IPS-NIHi7 (cell line): ENCODE results near the gene SFT2D1.

Experiments used
- DNase-seq: peaks from one replicate; pipeline ENCODE4 v3.0.0; 2012; ENCODE audit warnings: mixed read lengths; ENCODE audit errors: extremely low spot score

SFT2D1 gene

DNA sequence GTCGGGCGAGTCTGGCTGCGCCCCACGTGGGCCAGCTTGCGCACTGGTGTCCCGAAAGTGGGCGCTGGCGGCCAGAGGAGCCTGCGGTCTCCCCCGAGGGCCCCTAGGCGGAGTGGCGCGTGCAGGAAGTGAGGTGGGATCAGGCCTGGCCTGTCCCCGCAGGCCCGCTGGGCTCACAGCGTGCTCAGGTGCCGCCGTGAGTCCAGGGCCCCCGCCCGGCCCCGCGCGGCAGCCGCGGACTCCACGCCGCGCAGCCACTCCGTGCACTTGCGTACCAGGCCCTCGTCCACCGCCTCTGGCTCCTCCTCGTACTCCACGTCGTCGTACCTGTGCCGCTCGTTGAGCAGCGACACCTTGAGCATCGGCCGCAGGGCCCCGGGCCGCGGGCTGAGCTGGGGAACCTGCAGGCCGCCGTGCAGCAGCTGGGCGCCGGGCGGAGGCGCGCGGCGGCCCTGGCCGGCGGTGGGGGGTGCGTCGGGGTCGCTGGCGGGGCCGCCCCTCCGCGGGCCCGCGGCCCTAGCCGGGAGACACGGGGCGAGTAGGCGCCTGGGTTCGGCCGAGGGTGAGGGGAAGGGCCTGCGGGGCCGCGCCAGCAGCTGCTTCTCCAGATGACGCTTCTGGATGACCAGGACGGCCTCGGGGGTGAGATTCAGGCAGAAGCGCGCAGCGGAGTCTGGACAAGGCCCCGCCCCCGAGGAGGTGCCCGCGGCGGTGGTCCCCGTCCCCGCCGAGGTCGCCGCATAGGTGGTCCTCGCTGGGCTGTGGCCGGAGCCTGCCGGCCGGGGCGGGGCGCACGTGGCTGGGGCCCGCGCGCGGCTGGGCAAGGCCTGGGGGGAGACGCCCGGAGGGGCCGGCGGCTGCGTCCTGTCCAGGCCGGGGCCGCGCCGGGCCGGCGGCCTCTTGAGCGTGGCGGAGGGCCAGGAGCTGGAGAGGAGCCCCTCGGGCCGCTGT lies 35.0 kb downstream of the SFT2D1 start:
- DNase-seq, result peak; percentile 62

DNA sequence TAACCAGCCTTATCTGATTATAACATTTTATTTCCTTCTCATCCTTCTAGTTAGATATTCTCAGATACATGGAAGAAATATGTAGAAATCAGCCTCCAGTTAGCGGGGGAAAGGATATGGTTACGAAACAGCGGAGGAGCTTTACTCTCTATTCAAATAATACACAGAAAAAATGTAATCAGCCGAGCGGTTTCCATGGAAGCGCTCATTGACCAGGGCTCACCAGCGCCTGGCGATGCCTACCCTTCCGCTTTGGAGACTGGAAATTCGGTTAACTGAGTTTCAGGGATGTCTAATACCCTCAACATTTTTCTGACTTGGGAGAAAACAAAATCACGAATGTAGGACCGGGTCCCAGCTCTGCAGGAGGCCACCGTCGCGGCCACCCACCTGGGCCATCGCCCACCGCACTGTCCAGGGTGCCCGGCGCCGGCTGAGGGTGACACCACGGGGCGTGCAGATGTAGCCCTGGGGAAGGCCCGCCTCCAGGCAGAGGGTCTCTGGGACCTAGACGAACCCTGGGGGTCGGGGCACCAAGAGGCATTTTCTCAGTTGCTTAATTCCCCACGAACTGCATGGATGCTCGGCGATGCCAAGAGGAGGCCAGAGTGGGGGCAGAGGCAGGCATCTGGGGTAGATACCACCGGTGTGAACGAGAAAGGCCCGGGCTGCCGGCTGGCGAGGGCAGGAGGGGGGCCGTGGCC lies 35.8 kb downstream of the SFT2D1 start:
- no peak for DNase-seq

DNA sequence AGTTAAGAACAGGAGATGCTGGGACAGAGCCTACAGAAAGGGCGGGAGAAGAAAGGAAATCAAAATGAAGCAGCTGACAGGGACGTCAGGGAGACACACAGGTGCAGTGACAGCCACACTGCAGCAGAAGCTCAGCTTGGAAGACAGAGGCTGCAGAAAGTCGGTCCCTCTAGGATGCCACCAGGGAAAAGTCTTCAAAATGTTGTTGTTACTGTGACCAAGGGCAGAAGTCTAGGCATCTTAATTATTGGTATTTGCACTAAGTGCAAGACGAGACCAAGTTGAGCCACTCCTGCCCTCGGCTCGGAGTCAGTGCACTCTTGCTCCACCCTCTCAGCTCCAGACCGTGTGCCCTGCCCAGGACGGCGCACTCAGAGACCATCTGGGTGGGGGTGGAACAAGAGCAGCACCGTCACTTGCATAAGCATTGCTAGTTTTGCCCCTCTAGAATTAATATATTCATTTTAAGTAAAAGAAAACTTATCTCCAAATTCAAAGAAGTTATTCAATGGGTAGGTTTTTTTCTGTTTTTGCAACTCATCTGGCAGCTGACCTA lies 36.7 kb downstream of the SFT2D1 start:
- DNase-seq, result no peak

DNA sequence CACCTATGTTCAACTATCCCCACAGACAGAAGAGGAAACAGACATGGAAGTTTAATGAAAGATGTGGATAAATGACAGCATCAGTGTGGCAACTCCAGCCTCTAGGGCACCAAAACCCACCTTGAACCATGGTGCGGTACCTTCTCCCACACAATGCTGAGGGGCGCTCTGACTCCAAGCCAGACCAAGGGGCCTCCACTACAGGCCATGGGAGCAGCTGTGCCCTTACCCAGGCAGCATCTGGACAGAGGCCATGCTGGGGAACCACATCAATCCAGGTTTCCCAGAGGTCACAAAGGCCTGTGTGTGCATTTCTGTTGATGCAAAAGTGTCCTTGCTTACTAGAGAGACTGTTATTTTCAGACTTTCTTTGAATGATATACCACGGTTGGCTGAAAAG lies 38.2 kb downstream of the SFT2D1 start:
- DNase-seq, result no peak

DNA sequence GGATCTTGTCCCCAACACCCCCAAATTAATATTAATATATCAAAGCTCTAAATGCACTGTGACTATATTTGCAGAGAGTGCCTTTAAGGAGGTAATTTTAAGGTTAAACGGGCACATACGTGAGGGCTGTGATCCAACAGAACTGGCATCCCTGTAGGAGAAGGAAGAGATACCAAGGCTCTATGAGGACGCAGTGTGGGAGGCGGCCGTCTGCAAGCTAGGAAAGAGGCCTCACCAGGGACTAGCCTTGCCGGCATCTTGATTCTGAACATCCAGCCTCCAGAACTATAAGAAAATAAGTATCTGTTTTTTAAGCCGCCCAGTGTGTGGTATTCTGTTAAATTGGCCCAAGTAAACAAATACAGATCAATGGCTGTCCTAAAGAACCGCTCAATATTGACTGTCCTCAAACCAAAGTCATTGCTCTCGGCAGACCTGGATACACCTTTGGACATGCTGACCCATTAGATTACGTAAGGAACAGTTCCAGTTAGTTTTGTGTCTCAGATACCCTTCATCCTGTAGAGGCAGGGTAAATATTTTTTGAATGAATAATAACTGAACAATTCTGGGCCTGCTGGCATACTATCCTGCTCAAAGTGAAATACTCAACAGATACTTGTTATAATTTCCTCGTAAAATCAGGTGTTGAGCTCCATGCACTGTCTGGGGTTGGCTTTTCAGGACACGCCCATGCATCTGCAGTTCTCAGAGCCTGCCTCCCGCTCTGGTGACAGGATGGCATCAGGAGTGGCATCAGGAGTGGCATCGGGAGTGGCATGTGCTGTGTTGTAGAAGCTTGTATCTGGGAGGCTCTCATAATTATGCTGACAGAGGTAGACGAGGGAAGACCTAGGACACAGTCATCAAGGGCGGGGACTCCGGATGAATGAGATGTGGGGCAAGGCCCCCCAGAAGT lies 40.5 kb downstream of the SFT2D1 start:
- DNase-seq, result no peak

DNA sequence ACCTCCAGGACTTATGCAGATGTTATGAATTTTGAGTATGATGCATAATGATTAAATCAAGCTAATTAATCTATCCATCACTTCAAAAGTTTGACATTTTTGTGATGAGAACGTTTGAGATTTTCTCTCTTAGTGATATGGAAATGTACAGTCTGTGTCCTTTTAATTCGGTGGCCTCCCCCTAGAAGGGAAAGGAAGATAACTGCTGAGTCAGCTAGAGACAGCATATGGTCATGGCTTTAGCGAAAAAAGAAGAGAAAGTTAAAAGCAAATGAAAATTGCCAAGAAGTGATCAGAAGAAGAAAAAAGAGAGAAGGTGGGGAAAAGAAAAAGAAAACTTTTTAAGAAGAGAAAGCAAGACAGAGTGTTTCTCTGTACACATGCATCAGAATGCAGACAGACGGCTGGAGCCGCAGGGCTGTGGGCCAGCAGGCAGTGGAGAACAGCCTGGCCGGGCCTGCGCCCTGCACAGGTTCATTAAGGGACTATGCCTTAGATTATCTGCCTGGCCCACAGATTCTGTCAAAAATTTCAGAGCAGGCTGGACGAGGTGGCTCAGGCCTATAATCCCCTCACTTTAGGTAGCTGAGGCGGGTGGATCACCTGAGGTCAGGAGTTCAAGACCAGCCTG lies 41.9 kb downstream of the SFT2D1 start:
- no peak for DNase-seq

DNA sequence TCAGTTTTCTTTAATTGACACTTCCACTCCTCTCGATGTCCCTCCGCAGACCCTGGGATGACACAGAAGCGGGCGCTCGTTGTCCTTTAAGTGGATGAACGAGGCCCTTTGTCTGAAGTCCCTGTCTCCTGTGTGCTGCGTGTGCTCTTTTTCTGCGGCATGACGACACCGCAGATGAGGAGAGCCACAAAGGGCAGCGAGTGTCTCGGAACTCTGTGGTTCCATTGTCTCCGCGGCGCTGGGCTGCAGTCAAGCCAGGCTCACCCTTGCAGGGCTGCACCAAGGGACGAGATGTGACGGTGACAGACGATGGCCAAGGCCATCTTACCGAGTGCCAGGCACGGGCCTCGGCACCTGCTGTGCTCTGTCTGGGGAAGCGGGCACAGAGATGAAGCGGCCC lies 44.7 kb downstream of the SFT2D1 start:
- DNase-seq, result no peak

DNA sequence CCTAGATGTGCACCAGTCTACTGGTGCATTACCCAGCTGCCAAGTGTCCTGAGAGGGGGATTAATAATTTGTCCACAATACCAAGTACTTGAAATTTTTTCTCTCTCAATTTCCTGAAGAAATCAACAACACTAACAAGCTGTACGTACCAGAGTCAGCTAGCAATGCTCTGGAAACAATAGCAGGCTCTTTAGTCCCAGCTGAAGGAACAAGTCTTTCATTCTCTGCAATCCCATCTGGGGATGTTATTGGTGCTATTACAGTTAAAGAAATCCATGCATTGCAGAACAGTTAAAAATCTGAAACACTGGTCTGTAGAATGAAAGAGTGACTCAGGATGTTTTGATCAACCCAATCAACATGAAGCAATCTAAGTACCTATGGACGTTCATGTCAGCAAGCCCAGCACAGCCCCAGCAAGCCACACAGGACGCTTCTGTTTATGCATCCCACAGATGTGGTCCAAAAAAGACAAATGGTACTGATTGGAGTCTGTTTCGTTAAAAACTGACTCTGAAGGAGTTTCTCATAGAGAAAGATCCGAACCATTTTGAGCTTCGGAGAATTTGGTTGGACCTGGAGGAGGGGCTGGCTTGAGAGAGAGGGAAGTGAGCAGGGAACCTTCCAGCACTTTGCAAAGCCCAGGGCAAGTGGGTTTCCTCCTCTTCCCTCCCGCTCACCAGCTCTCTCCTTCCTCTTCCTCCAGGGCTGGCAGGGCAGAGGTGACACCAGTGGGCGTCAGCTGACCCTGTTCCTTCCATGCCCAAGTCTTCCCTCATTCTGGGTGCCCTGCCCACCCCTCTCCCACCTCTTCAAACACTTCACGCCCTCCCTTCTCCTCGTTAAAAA lies 46.1 kb downstream of the SFT2D1 start:
- DNase-seq, result no peak

DNA sequence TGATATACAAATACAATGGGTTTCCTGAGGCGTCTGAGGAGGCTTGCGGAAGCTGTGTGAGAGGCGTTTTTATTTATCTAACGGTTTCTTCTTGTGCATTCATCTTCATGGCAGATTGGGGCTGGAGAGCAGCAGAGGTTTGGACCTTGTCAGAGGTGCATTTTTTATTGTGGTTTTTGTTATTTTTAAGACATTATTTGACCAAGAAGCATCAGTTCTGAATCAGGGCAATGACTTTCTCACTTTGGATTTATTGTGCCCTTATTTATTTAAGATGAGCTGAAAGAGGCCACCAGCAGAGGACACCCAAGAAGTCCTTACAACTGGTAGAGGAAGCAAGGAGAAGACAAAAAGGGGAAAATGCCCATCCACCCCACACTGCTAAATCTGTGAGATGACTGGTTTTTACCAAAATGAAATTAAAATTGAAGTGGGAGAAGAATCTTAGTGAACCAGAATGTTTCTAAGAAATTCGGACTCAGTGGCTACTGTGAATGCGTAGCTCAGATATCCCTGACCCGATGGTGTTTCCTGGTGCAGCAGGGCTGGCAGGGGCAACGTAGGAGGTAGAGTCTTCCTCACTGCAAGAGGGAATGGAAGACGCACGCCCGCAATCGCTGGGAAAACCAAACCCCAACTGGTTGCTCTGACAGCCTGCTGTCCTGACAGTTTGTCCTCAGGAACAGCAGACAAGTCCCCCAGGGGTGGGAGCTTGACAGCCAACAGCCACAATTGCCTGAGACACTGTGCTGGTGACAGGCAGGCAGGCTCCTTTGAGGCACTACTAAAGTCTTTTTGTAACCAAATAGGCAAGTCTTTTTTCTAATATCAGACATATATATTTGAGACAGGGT lies 48.4 kb downstream of the SFT2D1 start:
- DNase-seq, result no peak

DNA sequence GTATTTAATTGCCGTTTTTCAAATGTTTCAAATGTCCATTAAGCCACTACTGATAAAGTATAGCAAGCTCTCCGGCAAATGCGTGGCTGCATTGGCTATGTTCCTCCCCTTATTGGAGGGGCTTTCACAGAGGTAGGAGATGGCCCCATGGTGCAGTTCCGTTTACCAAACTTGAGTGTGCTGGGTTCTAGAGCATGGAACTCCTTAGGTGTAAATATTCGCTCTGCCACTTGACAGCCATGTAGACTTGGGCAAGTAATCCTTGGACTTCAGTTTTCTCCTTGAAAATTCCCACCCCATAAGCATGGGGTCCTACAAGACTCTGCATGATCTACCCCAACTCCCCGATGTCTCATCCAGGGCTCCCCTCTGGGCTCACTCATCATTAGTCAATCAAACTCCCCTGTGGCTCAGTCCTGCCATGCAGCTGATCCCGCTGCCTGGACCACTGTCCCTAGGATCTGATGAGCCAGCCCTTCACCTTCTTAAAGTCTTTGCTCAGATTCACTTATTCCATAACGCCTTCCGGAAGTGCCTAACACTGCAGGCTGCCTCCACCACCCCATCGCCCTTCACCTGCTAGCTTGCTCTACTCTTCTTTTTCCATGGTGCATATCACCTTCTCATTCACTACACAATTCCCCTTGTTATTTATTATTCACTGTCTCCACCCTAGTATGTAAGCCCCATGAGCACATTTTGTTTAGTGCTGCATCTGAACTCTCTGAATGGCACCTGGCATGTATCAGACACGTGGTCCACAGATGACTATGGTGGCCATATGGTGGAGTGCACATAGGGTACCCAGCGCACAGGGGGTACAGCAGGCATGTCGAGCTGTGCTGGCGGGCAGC lies 52.9 kb downstream of the SFT2D1 start:
- DNase-seq, result no peak

DNA sequence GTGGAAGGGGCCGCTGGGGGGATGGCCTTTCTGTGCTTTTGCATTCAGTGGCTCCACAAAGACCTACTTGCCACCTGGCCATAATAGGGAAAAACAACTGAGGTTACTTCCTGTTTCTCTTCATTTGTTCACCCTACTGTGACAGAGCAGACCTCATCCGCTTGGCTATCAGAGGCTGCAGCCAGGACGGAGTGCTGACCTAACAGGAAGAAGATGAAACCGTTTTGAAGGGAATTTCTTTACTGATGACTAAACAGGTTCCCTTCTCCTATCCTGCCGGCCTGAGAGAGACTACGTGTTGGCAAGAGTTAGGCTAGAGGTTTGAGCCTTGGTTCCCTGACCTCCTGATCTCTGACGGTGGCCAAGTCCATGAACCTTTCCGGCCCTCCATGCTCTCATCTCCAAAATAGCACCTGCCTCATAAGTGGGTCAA lies 55.5 kb downstream of the SFT2D1 start:
- DNase-seq, result peak; percentile 13

DNA sequence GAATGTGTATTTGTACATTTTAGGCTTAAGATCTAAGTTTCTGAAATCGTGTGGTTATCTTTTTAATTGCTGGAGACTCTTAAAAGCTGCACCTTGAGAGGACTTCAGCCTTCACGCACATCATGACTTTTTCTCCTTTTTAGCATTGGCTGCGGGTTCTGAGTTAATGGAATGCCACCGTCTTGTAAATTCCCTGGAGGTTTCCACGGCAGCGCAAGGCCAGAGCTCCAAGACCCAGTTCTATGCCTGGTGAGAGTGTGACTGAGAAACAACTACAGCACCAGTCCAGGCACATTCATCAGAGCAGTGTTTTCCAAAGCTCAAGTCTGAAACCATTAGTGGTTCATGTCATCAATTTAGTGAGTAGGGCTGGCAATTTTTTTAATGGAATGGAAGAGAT lies 57.1 kb downstream of the SFT2D1 start:
- DNase-seq, result no peak

DNA sequence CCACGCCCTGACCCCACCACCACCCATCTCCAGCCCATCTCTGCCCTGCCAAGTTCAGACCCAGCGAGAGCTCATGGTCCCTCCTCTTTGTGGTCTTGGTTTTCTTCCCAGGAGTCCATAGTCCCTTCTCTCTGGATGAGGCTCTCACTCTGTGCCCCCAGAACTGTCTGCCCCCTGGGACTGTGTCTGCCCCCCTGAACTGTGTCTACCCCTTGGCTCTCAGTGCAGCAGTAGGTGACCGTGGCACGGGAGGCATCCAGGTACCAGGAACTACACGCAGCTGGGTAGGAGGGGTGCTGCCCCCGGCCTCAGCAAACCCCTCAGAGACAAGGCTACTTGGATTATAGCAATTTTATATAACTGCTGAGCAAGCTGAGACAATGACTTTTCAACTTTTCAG lies 57.7 kb downstream of the SFT2D1 start:
- DNase-seq, result no peak

DNA sequence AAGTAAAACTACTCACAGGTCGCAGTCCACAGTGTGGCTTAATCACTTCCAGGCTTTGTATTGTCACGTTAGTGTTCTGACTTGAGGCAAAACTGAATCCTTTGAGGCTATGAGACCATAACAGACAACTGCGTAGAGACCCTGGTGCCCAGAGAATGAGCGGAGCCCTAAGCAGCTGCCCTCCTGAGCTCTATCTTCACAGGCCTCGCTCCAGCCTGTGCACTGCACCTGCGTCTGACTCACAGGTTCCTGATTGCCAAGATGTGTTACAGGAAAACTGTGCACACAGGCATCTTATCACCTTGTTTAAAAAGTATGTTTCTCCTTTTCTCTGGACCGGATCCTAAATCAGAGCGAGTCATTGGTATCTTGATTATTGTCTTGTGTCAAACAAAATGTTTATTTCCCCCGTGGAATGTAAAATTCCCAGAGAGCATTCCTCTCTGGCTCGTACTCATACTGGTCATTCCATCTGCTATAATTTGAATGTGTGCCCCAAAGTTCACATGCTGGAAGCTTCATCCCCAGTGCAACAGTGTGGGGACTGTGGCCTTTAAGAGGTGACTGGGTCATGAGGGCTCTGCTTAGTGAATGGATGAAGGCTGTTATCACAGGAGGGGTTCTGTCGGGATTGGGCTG lies 59.8 kb downstream of the SFT2D1 start:
- DNase-seq, result no peak

DNA sequence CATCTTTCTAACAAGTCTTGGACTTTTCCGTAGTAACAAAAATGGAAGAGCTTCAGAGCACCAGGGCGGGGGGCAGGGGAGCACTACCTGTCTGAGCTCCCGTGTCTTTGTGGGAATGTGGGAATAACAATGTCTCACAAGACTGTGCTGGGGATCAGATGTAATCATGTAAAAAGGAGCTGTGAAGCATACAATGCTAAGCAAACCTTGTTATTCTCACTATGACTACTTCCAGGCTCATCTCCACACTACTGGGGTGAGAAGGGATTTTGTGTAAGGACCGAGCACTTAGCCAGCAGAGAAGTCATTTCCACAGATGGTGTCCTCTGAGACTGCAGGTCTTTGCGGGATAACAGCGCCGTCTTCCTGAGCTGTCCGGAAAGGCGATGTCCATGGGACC lies 61.2 kb downstream of the SFT2D1 start:
- DNase-seq, result no peak

DNA sequence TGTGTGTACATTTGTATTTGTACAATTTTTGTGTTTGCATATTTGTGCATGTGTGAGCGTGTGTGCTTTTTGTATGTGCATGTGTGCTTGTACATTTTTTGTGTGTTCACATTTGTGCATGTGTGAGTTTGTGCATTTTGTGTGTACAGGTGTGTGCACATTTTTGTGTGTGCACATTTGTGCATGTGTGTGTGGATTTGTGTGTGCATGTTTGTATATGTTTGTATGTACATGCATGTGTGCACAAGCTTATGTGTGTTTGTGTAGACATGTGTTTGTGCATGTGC lies 63.0 kb downstream of the SFT2D1 start:
- no peak for DNase-seq

DNA sequence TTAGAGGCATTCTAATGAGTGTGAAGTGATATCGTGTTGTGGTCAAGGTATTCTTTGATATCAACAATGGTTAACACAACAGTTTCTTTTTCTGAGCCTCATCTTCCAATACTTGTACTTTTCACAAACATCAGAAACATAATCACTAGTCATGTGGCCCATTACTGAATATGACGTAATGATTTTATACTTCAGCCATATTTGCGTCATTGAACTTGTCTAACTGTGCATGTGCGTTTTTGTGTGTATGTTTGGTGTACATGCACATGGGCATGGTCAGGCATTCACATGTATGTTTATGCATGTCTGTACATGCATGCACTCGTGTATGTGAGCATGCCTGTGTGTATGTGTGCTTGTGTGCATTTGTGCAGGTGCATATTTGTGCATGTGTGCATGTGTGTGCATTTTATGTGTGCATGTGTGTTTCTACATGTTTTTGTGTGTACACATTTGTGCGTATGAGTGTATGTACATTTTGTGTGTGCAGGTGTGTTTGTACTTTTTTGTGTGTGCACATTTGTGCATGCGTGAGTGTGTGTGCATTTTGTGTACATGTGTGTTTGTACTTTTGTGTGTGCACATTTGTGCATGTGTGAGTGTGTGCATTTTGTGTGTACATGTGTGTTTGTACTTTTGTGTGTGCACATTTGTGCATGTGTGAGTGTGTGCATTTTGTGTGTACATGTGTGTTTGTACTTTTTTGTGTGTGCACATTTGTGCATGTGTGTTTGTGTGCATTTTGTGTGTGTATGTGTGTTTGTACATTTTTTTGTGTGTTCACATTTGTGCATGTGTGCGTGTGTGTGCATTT lies 63.6 kb downstream of the SFT2D1 start:
- no peak for DNase-seq
